SK-N-SH (cell line): ENCODE measurements around the gene PEDS1. TPM values are rescaled to one million over a fixed set of nuclear protein-coding genes. Genes with fewer than 3 reads are reported as not detected.

Experiments used
- CTCF ChIA-PET: fragments of 300-600, 350-600 bp; formaldehyde crosslinking; extraction: SDS; loops from one replicate; lab custom pipeline; 2021; lab: Yijun Ruan, JAX
- POLR2A ChIA-PET: fragments of 350-600 bp; sonication (Branson Sonifier 250); formaldehyde crosslinking; extraction: SDS; loops from one replicate; lab custom pipeline; 2020; ENCODE audit warnings: antibody characterized with exemption, inconsistent platforms; lab: Yijun Ruan, JAX
- DNase-seq: peaks from one replicate; pipeline ENCODE4 v3.0.0; 2012
- H2AFZ ChIP-seq: fragments of 200-600 bp; sonication (generic); 2 replicates; pipeline ENCODE4 v1.8.1; 2016; ENCODE audit warnings: antibody characterized with exemption, mild to moderate bottlenecking, low read depth
- H3F3A ChIP-seq: fragments of 200-600 bp; sonication (generic); replicated peaks from 2 replicates; pipeline ENCODE3; 2016; ENCODE audit warnings: antibody characterized with exemption, mild to moderate bottlenecking; ENCODE audit not compliant: insufficient read depth
- H3K27ac ChIP-seq, 2 experiments: fragments of 200-500 bp in 1 of 2; fragments of 200-600 bp in 1 of 2; sonication (Bioruptor generic) in 1 of 2; sonication (generic), shearing (Covaris generic) in 1 of 2; 2 replicates each; pipeline versions ENCODE4 v1.5.1 to v1.6.1; 2014 to 2016; ENCODE audit warnings: low read depth in 2 of 2, inconsistent platforms in 1 of 2, low read length in 1 of 2, mild to moderate bottlenecking in 1 of 2, mixed read lengths in 1 of 2
- H3K27me3 ChIP-seq: fragments of 200-600 bp; sonication (generic), shearing (Covaris generic); 2 replicates; pipeline ENCODE4 v1.6.1; 2016; ENCODE audit warnings: mixed run types; ENCODE audit not compliant: insufficient read depth
- H3K36me3 ChIP-seq, 2 experiments: fragments of 200-500 bp in 1 of 2; fragments of 200-600 bp in 1 of 2; sonication (Bioruptor generic) in 1 of 2; sonication (generic) in 1 of 2; replicated peaks in 1 of 2; 2 replicates each; pipeline versions ENCODE3 to v1.5.1; 2014 to 2016; ENCODE audit warnings: low read length in 1 of 2, mild to moderate bottlenecking in 1 of 2; ENCODE audit not compliant: insufficient read depth in 2 of 2, control insufficient read depth in 1 of 2
- H3K4me1 ChIP-seq, 2 experiments: fragments of 200-500 bp in 1 of 2; fragments of 200-600 bp in 1 of 2; sonication (Bioruptor generic) in 1 of 2; sonication (generic), shearing (Covaris generic) in 1 of 2; 2 replicates each; pipeline versions ENCODE4 v1.5.1 to v1.6.1; 2014 to 2016; ENCODE audit warnings: low read depth in 1 of 2, low read length in 1 of 2, mixed run types in 1 of 2; ENCODE audit not compliant: insufficient read depth in 2 of 2, control insufficient read depth in 1 of 2
- H3K4me2 ChIP-seq: fragments of 200-600 bp; sonication (generic), shearing (Covaris generic); 2 replicates; pipeline ENCODE4 v1.6.1; 2017; ENCODE audit warnings: mixed run types
- H3K4me3 ChIP-seq, 2 experiments: fragments of 200-500 bp in 1 of 2; fragments of 200-600 bp in 1 of 2; sonication (Bioruptor generic) in 1 of 2; sonication (generic), shearing (Covaris generic) in 1 of 2; 2 replicates each; pipeline versions ENCODE4 v1.5.1 to v1.8.1; 2014 to 2016; ENCODE audit warnings: low read depth in 2 of 2, inconsistent platforms in 1 of 2, low read length in 1 of 2, mild to moderate bottlenecking in 1 of 2, mixed read lengths in 1 of 2, moderate library complexity in 1 of 2
- H3K79me2 ChIP-seq: fragments of 200-600 bp; sonication (generic); 2 replicates; pipeline ENCODE4 v1.8.1; 2017; ENCODE audit warnings: mild to moderate bottlenecking; ENCODE audit not compliant: insufficient read depth
- H3K9ac ChIP-seq: fragments of 200-600 bp; sonication (generic); 2 replicates; pipeline ENCODE4 v1.6.1; 2017; ENCODE audit warnings: mixed run types
- H3K9me2 ChIP-seq: fragments of 200-600 bp; sonication (generic); 2 replicates; pipeline ENCODE4 v1.6.1; 2017; ENCODE audit warnings: mixed run types
- H3K9me3 ChIP-seq: fragments of 200-600 bp; sonication (generic); 2 replicates; pipeline ENCODE4 v1.6.1; 2017; ENCODE audit warnings: mixed run types, mild to moderate bottlenecking, moderate library complexity
- H4K20me1 ChIP-seq: fragments of 200-600 bp; sonication (generic); 2 replicates; pipeline ENCODE4 v1.6.1; 2017; ENCODE audit warnings: mild to moderate bottlenecking, mixed run types; ENCODE audit not compliant: insufficient read depth
- CHD2 ChIP-seq: fragments of 150-350 bp; IDR thresholded peaks from 2 replicates; pipeline ENCODE4 v1.6.1; 2018; ENCODE audit warnings: low read length; ENCODE audit not compliant: partially characterized antibody
- FOXM1 ChIP-seq: IDR thresholded peaks from 2 replicates; pipeline ENCODE4 v1.4.0; 2012; ENCODE audit warnings: low read depth, mild to moderate bottlenecking
- GABPA ChIP-seq: IDR thresholded peaks from 2 replicates; pipeline ENCODE4 v1.4.0; 2012; ENCODE audit warnings: low read depth, mild to moderate bottlenecking
- MXI1 ChIP-seq: IDR thresholded peaks from 2 replicates; pipeline ENCODE4 v1.6.1; 2012; ENCODE audit warnings: mild to moderate bottlenecking, low read depth, low read length, improper control_type of control experiment
- NRF1 ChIP-seq: IDR thresholded peaks from 2 replicates; pipeline ENCODE4 v1.6.1; 2012; ENCODE audit warnings: low read depth, mild to moderate bottlenecking, low read length
- POLR2AphosphoS5 ChIP-seq: IDR thresholded peaks from 2 replicates; pipeline ENCODE4 v1.6.1; 2012; ENCODE audit warnings: low read depth, low read length
- SIN3A ChIP-seq: IDR thresholded peaks from 2 replicates; pipeline ENCODE4 v1.6.1; 2012; ENCODE audit warnings: low read depth, mild to moderate bottlenecking, low read length, moderate library complexity, borderline replicate concordance
- SMC3 ChIP-seq: IDR thresholded peaks from 2 replicates; pipeline ENCODE4 v1.6.1; 2012; ENCODE audit warnings: low read depth, low read length, improper control_type of control experiment
- TAF1 ChIP-seq: IDR thresholded peaks from 2 replicates; pipeline ENCODE4 v1.6.1; 2012; ENCODE audit warnings: low read depth, mild to moderate bottlenecking, low read length, moderate library complexity, borderline replicate concordance
- YY1 ChIP-seq: IDR thresholded peaks from 2 replicates; pipeline ENCODE4 v1.4.0; 2012; ENCODE audit warnings: low read depth, mild to moderate bottlenecking
- WGBS: methylation state at CpG from one replicate; pipeline ENCODE4 v1.1.6; 2017; ENCODE audit warnings: low lambda C conversion rate; 5-methylcytosine and 5-hydroxymethylcytosine counted together
- polyA plus RNA-seq, 3 experiments: library from polyadenylated mRNA; depleted of rRNA; stranded (reverse); fragments of >200 nt; gene quantifications; 2 replicates each; pipeline ENCODE4 v1.2.3, GENCODE V29; 2012
- TF ChIP-seq, protein P1 (sequence below): fragments of 150-350 bp; IDR thresholded peaks from 2 replicates; pipeline ENCODE4 v1.6.1; 2016; ENCODE audit warnings: mild to moderate bottlenecking, low read depth, low read length
- TF ChIP-seq, protein P2 (sequence below): IDR thresholded peaks from 2 replicates; pipeline ENCODE4 v1.4.0; 2012; ENCODE audit warnings: low read depth
- TF ChIP-seq, protein P3 (sequence below): IDR thresholded peaks from 2 replicates; pipeline ENCODE4 v1.4.0; 2012; ENCODE audit warnings: low read depth, borderline replicate concordance
- TF ChIP-seq, protein P4 (sequence below): fragments of 200-600 bp; sonication (generic); IDR thresholded peaks from 2 replicates; pipeline ENCODE4 v1.6.1; 2017; ENCODE audit warnings: antibody characterized with exemption, mild to moderate bottlenecking, moderate library complexity

PEDS1 gene
- polyA plus RNA-seq, 1 of the 3 experiments (the other 2 are of a cell fraction): 18.3 TPM

DNA sequence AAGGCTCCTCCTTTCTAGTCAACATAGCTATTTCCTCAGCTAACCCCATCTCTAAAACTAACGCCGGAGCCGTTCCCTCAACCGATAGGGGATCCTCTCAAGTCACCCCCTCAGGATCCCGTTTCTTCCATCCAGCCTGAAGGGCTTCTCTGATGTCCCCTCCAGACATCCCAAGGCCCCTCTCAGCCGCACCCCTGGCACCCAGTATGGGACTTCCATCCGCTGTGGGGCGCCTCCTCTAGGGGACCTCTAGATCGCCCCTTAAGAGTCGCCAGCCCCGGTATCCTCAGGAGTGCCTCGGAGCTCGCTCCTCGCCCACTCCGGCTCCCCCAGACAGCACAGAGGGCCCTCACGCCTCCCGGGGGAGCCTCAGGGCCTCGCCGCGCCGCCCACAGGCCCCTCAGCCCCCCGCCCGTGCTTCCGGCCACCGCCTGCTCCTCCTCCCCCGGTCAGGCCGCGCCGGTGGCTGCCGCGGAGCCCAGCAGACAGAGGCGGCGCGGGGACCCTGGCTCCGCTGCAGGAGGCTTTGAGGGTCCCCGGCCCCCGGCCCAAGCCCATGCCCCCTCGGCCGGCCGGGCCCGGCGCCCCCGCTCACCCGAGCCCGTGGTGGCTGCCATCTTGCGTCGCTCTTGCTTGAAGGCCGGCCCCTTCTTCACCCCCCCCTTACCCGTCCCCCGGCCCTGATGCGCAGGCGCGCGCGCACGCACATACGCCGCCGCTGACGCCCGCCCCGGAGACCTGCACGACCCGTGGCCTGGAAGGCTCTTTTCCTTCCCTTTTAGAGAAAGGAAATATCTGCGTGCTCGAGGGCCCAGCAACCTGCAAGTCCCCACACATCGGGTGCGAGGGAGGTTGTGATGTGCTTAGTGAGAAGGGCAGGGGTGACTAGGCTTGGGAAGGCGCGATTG is 40.8 kb downstream of the PEDS1 start, which contains the start of gene UBE2V1:
UBE2V1 (minus strand) TSS at position 639 of the 908 bp plus-strand sequence; CDS start at position 617, 22 bp downstream.
- peak within 1 kb of the TSS; percentile 90 for H3K4me2 ChIP-seq
- peaks cover 19% of the 10 kb centered on the region for H3F3A ChIP-seq
- peak within 1 kb of the TSS; percentile 83 to 91 for H3K4me3 ChIP-seq
- peak within 1 kb of the TSS; percentile 90 for H2AFZ ChIP-seq
- H3K9me2 ChIP-seq: no peaks in the 10 kb centered on the region
- H3K27ac ChIP-seq: peak within 1 kb of the TSS; percentile 91 to 98
- H3K4me1 ChIP-seq: peaks cover 37 to 51% of the 10 kb centered on the region in 2 experiments; a peak in 3 of 4 replicates
- ChIA-PET CTCF (interaction anchor here (0.6 to 7.9 kb wide), 13 partner anchors 8 to 134 kb away, joined by 3 to 48 read pairs (median 7); no protein-coding TSS in a partner anchor), POLR2A (interaction anchor here (1.4 to 2.1 kb wide), 2 partner anchors 9 to 41 kb away, joined by 3 to 9 read pairs; partner anchors contain the start of gene PEDS1)
- peak; percentile 97 for DNase-seq
- TF ChIP-seq, protein P1, sequence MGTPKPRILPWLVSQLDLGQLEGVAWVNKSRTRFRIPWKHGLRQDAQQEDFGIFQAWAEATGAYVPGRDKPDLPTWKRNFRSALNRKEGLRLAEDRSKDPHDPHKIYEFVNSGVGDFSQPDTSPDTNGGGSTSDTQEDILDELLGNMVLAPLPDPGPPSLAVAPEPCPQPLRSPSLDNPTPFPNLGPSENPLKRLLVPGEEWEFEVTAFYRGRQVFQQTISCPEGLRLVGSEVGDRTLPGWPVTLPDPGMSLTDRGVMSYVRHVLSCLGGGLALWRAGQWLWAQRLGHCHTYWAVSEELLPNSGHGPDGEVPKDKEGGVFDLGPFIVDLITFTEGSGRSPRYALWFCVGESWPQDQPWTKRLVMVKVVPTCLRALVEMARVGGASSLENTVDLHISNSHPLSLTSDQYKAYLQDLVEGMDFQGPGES: no peak
- 0 out of 2 replicates have a peak, but pooled peaks have one; percentile 7 for TF ChIP-seq SMC3
- peak; percentile 78 for TF ChIP-seq TAF1
- peak; percentile 96 for TF ChIP-seq POLR2AphosphoS5
- TF ChIP-seq, protein P2, sequence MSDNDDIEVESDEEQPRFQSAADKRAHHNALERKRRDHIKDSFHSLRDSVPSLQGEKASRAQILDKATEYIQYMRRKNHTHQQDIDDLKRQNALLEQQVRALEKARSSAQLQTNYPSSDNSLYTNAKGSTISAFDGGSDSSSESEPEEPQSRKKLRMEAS: peak; percentile 71
- TF ChIP-seq, protein P3, sequence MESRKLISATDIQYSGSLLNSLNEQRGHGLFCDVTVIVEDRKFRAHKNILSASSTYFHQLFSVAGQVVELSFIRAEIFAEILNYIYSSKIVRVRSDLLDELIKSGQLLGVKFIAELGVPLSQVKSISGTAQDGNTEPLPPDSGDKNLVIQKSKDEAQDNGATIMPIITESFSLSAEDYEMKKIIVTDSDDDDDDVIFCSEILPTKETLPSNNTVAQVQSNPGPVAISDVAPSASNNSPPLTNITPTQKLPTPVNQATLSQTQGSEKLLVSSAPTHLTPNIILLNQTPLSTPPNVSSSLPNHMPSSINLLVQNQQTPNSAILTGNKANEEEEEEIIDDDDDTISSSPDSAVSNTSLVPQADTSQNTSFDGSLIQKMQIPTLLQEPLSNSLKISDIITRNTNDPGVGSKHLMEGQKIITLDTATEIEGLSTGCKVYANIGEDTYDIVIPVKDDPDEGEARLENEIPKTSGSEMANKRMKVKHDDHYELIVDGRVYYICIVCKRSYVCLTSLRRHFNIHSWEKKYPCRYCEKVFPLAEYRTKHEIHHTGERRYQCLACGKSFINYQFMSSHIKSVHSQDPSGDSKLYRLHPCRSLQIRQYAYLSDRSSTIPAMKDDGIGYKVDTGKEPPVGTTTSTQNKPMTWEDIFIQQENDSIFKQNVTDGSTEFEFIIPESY: no peak
- 0 out of 2 replicates have a peak, but pooled peaks have one; percentile 19 for TF ChIP-seq SIN3A
- TF ChIP-seq MXI1: peak; percentile 82
- TF ChIP-seq GABPA: no peak; the same call in 1 of the 2 replicates
- TF ChIP-seq, protein P4, sequence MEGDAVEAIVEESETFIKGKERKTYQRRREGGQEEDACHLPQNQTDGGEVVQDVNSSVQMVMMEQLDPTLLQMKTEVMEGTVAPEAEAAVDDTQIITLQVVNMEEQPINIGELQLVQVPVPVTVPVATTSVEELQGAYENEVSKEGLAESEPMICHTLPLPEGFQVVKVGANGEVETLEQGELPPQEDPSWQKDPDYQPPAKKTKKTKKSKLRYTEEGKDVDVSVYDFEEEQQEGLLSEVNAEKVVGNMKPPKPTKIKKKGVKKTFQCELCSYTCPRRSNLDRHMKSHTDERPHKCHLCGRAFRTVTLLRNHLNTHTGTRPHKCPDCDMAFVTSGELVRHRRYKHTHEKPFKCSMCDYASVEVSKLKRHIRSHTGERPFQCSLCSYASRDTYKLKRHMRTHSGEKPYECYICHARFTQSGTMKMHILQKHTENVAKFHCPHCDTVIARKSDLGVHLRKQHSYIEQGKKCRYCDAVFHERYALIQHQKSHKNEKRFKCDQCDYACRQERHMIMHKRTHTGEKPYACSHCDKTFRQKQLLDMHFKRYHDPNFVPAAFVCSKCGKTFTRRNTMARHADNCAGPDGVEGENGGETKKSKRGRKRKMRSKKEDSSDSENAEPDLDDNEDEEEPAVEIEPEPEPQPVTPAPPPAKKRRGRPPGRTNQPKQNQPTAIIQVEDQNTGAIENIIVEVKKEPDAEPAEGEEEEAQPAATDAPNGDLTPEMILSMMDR: peak; percentile 56
- TF ChIP-seq CHD2: no peak
- no peak for TF ChIP-seq FOXM1
- TF ChIP-seq NRF1: peak; percentile 92
- peak; percentile 86 for TF ChIP-seq YY1
- TF ChIP-seq, all 33 proteins: peak for 9
- peaks cover 4 to 10% of the 10 kb centered on the region in 2 experiments for H3K36me3 ChIP-seq
- H3K27me3 ChIP-seq: no peaks in the 10 kb centered on the region
- peak within 1 kb of the TSS; percentile 95 for H3K9ac ChIP-seq
- H3K9me3 ChIP-seq: no peaks in the 10 kb centered on the region
- peaks cover 78% of the 10 kb centered on the region for H3K79me2 ChIP-seq
- peaks cover 46% of the 10 kb centered on the region for H4K20me1 ChIP-seq
- under 1% methylated on average over 25 of the region's 70 CpGs for WGBS
